GM23248 (cell line): ENCODE measurements around the gene SCAMP2. TPM values are rescaled to one million over a fixed set of nuclear protein-coding genes. Genes with fewer than 3 reads are reported as not detected.

Source experiments
- DNase-seq: peaks from one replicate; pipeline ENCODE4 v3.0.0-alpha.2; 2015
- H2AFZ ChIP-seq: fragments of 200-600 bp; sonication (generic); 2 replicates; pipeline ENCODE4 v1.6.1; 2016; ENCODE audit warnings: antibody characterized with exemption
- H3F3A ChIP-seq: fragments of 200-600 bp; sonication (generic); 2 replicates; pipeline ENCODE4 v1.6.1; 2016; ENCODE audit warnings: mild to moderate bottlenecking, antibody characterized with exemption, mixed run types; ENCODE audit not compliant: insufficient read depth
- H3K27ac ChIP-seq: fragments of 200-600 bp; sonication (generic); 2 replicates; pipeline ENCODE4 v1.5.1; 2016; ENCODE audit warnings: mild to moderate bottlenecking
- H3K27me3 ChIP-seq: fragments of 200-600 bp; sonication (generic); replicated peaks from 2 replicates; pipeline ENCODE4 v1.6.1; 2016; ENCODE audit warnings: mild to moderate bottlenecking; ENCODE audit not compliant: insufficient read depth
- H3K36me3 ChIP-seq: fragments of 200-600 bp; sonication (generic); 2 replicates; pipeline ENCODE4 v1.6.1; 2016; ENCODE audit warnings: low read depth, mild to moderate bottlenecking
- H3K4me1 ChIP-seq: fragments of 200-600 bp; sonication (generic); 2 replicates; pipeline ENCODE4 v1.6.1; 2016; ENCODE audit warnings: mild to moderate bottlenecking; ENCODE audit not compliant: insufficient read depth
- H3K4me2 ChIP-seq: fragments of 200-600 bp; sonication (generic); one replicate; pipeline ENCODE4 v1.6.1; 2016; ENCODE audit warnings: mild to moderate bottlenecking; ENCODE audit not compliant: unreplicated experiment
- H3K4me3 ChIP-seq: fragments of 200-600 bp; sonication (generic); 2 replicates; pipeline ENCODE4 v1.5.1; 2016; ENCODE audit warnings: mild to moderate bottlenecking
- H3K79me2 ChIP-seq: fragments of 200-600 bp; sonication (generic); 2 replicates; pipeline ENCODE4 v1.6.1; 2016; ENCODE audit warnings: mild to moderate bottlenecking; ENCODE audit not compliant: insufficient read depth
- H3K9ac ChIP-seq: fragments of 200-600 bp; sonication (generic); 2 replicates; pipeline ENCODE4 v1.6.1; 2016; ENCODE audit warnings: mild to moderate bottlenecking
- H3K9me2 ChIP-seq: fragments of 200-600 bp; sonication (generic); 2 replicates; pipeline ENCODE4 v1.6.1; 2016; ENCODE audit warnings: mixed run types, mild to moderate bottlenecking, moderate library complexity; ENCODE audit not compliant: insufficient read depth
- H3K9me3 ChIP-seq: fragments of 200-600 bp; sonication (generic); one replicate; pipeline ENCODE4 v1.6.1; 2017; ENCODE audit warnings: low read depth
- H4K20me1 ChIP-seq: fragments of 200-600 bp; sonication (generic); 2 replicates; pipeline ENCODE4 v1.6.0; 2016; ENCODE audit not compliant: insufficient read depth
- EZH2 ChIP-seq: fragments of 200-600 bp; sonication (generic); IDR thresholded peaks from 2 replicates; pipeline ENCODE4 v1.6.1; 2018; ENCODE audit warnings: antibody characterized with exemption, mild to moderate bottlenecking; ENCODE audit not compliant: insufficient read depth, poor library complexity, severe bottlenecking
- EZH2phosphoT487 ChIP-seq: fragments of 200-600 bp; sonication (generic); IDR thresholded peaks from 2 replicates; pipeline ENCODE4 v1.6.1; 2018; ENCODE audit warnings: antibody characterized with exemption, moderate library complexity, mild to moderate bottlenecking, low read depth; ENCODE audit not compliant: insufficient read depth
- WGBS, 2 experiments: methylation state at CpG; one replicate each; pipeline ENCODE4 v1.1.6; 2015 to 2017; ENCODE audit warnings: low lambda C conversion rate in 2 of 2, low coverage in 1 of 2; ENCODE audit errors: missing lambda C conversion rate in 2 of 2; 5-methylcytosine and 5-hydroxymethylcytosine counted together
- in situ Hi-C: fragments of 300-500 bp; cut with MboI; formaldehyde crosslinking; loops from 2 replicates; pipeline ENCODE4 v1.15.0; 2020
- polyA plus RNA-seq: library from polyadenylated mRNA; unstranded; fragments of >200 nt; fragmentation: Nextera tagmentation; extraction: Ambion mirVana; gene quantifications from 2 replicates; pipeline ENCODE4 v1.2.1, GENCODE V29; 2016
- total RNA-seq: library from RNA; depleted of rRNA; stranded (reverse); fragments of >200 nt; shearing (Covaris generic); gene quantifications from 2 replicates; pipeline ENCODE4 v1.2.3, GENCODE V29; 2014

SCAMP2 gene
- total and polyA plus RNA-seq, 2 experiments from 2014 or later, result 28.7 to 83.0 TPM

GRCh38 chr15:74828835-74829234 lies 44.3 kb downstream of the SCAMP2 start:
- TF ChIP-seq EZH2 (no peak), EZH2phosphoT487 (no peak)
- WGBS, 2 experiments, result 38 to 41% methylated on average over 6 of the region's 6 CpGs
- Histone ChIP-seq H3K27me3 (peaks cover 6% of the 10 kb centered on the region), H2AFZ (no peak overlapping the region), H3K79me2 (no peaks in the 10 kb centered on the region), H3K9me3 (no peaks in the 10 kb centered on the region), H3K4me1 (no peaks in the 10 kb centered on the region), H3K27ac (no peak overlapping the region), H3K9ac (no peak overlapping the region), H3K4me3 (no peak overlapping the region), H3K4me2 (no peak overlapping the region), H3K36me3 (no peaks in the 10 kb centered on the region), H3F3A (0 out of 2 replicates have a peak, but pooled peaks cover 4% of the 10 kb centered on the region), H3K9me2 (no peaks in the 10 kb centered on the region), H4K20me1 (no peaks in the 10 kb centered on the region)
- in situ Hi-C loops, result no loop called here
- DNase-seq, result no peak

DNA sequence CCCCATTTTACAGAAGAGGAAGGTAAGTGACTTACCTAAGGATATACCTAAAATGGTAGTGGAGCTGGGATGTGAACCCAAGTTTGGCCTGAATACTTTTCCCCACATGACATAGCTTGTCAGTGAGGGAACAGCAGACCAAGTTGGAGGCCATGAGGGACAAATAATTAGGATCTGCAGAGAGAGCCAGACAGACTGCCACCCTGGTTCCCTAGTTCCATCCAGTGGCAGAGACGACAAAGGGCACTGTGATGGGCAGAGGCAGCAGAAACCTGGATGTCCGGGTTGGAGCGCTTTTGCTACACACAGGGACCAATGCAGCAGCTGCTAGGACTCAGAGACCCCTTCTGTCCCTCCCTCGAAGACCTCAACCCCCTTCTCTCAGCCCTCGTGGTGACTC lies 45.6 kb downstream of the SCAMP2 start:
- in situ Hi-C loops, result no loop called here
- Histone ChIP-seq H3K79me2 (no peaks in the 10 kb centered on the region), H3K4me1 (no peaks in the 10 kb centered on the region), H3K27me3 (peaks cover 6% of the 10 kb centered on the region), H3K9me3 (no peaks in the 10 kb centered on the region), H3K9me2 (no peaks in the 10 kb centered on the region), H3F3A (0 out of 2 replicates have a peak, but pooled peaks cover 4% of the 10 kb centered on the region), H3K9ac (no peak overlapping the region), H3K36me3 (no peaks in the 10 kb centered on the region), H3K27ac (no peak overlapping the region), H4K20me1 (no peaks in the 10 kb centered on the region), H2AFZ (no peak overlapping the region), H3K4me3 (no peak overlapping the region), H3K4me2 (no peak overlapping the region)
- TF ChIP-seq EZH2 (no peak), EZH2phosphoT487 (no peak)
- 43% methylated on average over 5 of the region's 5 CpGs for WGBS, 2 experiments
- no peak for DNase-seq

DNA sequence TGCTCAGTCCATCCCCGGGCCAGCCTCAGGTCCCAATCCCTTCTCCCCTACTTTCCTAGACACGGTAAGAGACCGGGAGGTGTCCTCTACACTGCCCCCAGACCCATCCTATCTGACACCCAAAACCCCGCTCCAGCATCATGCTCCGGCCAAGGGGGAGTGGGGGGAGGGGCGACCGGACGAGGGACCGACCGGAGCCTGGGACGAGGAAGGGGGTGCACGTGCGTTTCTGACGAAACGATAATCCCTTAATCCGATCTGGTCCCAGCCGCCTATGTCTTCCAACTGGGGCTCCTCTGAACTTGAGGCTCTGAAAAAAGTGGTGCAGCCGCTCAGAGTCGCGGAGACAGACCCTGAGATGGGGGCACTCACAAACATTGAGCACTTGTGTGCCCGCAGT lies 46.2 kb downstream of the SCAMP2 start:
- Histone ChIP-seq H3K9me2 (no peaks in the 10 kb centered on the region), H3K36me3 (no peaks in the 10 kb centered on the region), H3K9me3 (no peaks in the 10 kb centered on the region), H3K4me3 (no peak overlapping the region), H3K79me2 (no peaks in the 10 kb centered on the region), H3K9ac (no peak overlapping the region), H3K4me2 (no peak overlapping the region), H3K27ac (no peak overlapping the region), H3K27me3 (peaks cover 6% of the 10 kb centered on the region), H4K20me1 (no peaks in the 10 kb centered on the region), H2AFZ (no peak overlapping the region), H3K4me1 (no peaks in the 10 kb centered on the region), H3F3A (0 out of 2 replicates have a peak, but pooled peaks cover 4% of the 10 kb centered on the region)
- DNase-seq, result no peak
- WGBS, 2 experiments, result 17 to 23% methylated on average over 16 to 21 of the region's 21 CpGs
- in situ Hi-C loops, result no loop called here
- TF ChIP-seq EZH2 (no peak), EZH2phosphoT487 (no peak)

- H3K4me2 ChIP-seq, result no peak within 1 kb of the TSS
- no peaks in the 10 kb centered on the region for H3K9me3 ChIP-seq
- in situ Hi-C loops, result no loop called here
- DNase-seq, result peak; percentile 32
- H3K4me1 ChIP-seq, result no peaks in the 10 kb centered on the region
- H3K9ac ChIP-seq, result no peak within 1 kb of the TSS
- no peaks in the 10 kb centered on the region for H3K9me2 ChIP-seq
- no peak for TF ChIP-seq EZH2phosphoT487
- no peak for TF ChIP-seq EZH2
- no peak within 1 kb of the TSS for H3K27ac ChIP-seq
- no peaks in the 10 kb centered on the region for H3K36me3 ChIP-seq
- WGBS, 2 experiments, result 16 to 17% methylated on average over 25 to 27 of the region's 44 CpGs
- H4K20me1 ChIP-seq, result no peaks in the 10 kb centered on the region
- peaks cover 6% of the 10 kb centered on the region for H3K27me3 ChIP-seq
- no peak within 1 kb of the TSS for H3K4me3 ChIP-seq
- H3K79me2 ChIP-seq, result no peaks in the 10 kb centered on the region
- H3F3A ChIP-seq, result 0 out of 2 replicates have a peak, but pooled peaks cover 4% of the 10 kb centered on the region
- no peak within 1 kb of the TSS for H2AFZ ChIP-seq
These were observed 46.8 kb downstream of the SCAMP2 start, which contains the start of gene CPLX3 for GRCh38 chr15:74826364-74826819. TSS of gene CPLX3 (plus strand) at chr15:74826627. CDS start at chr15:74826704, 77 bp downstream.
